Type B pancreatic cell (in vitro differentiated cells): ENCODE results near the gene TBC1D22A. TPM values are rescaled to one million over a fixed set of nuclear protein-coding genes. Genes with fewer than 3 reads are reported as not detected.

ENCODE experiments used
- DNase-seq: peaks from one replicate; pipeline ENCODE4 v3.0.0; 2021; ENCODE audit warnings: mixed read lengths; ENCODE audit not compliant: unreplicated experiment; ENCODE audit errors: extremely low spot score
- H3K27ac Mint-ChIP-seq: 2 replicates; pipeline ENCODE4 v1.8.0; 2021; ENCODE audit warnings: mild to moderate bottlenecking, mixed read lengths
- H3K27me3 Mint-ChIP-seq: 2 replicates; pipeline ENCODE4 v1.8.0; 2021; ENCODE audit warnings: mixed read lengths
- H3K36me3 Mint-ChIP-seq: 2 replicates; pipeline ENCODE4 v1.8.0; 2021; ENCODE audit warnings: mixed read lengths
- H3K4me1 Mint-ChIP-seq: one replicate; pipeline ENCODE4 v1.8.0; 2021; ENCODE audit warnings: mixed read lengths; ENCODE audit not compliant: unreplicated experiment
- H3K4me3 Mint-ChIP-seq: 2 replicates; pipeline ENCODE4 v1.8.0; 2021; ENCODE audit warnings: mild to moderate bottlenecking, mixed read lengths
- H3K9me3 Mint-ChIP-seq: 2 replicates; pipeline ENCODE4 v1.8.0; 2021; ENCODE audit warnings: mixed read lengths
- total RNA-seq: library from RNA; stranded (reverse); gene quantifications from 2 replicates; pipeline ENCODE4 v1.2.1, GENCODE V29; 2021; ENCODE audit warnings: low replicate concordance
- TF ChIP-seq, protein P1 (sequence below): fragments of 200-600 bp; sonication (generic); conservative IDR thresholded peaks from 2 replicates; pipeline ENCODE4 v1.5.0; 2021; ENCODE audit warnings: antibody characterized with exemption, mild to moderate bottlenecking

TBC1D22A gene
- total RNA-seq, 1 donor from 2014 or later: 16.2 TPM

DNA sequence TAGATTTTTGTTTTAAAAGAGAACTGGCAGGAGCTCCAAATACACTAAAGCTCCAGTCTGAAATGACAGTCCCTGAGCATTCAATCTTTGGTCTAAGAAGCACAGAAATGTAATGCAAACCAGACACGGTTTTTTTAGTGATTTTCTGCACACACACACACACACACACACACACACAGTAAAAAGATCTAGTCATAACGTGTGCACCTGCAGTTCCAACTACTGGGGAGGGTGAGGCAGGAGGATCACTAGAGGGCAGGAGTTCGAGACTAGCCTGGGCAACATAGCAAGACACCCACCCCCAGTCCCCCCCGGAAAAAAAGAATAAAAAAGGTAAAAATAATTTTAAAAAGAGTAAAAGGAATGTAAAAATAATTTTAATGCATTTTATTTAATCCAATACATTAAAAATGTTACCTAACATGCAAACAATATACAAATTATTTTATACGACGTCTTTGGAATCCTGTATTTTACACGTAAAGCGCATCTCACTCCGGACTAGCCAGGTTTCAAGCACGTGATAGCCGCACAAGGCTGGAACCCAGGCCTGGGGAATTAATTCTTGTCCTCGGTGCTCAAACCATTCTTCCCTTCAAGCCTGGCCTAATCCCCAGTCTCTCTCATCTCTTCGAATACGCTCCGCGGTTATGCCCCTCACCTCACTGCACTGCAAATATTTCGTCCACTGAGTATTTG is 762 bp upstream of the TBC1D22A start:
- Mint-ChIP-seq H3K4me1 (peaks cover 24% of the 10 kb centered on the region), H3K27ac (peak overlapping the region; percentile 97), H3K9me3 (peaks cover under 1% of the 10 kb centered on the region), H3K36me3 (peaks cover under 1% of the 10 kb centered on the region), H3K27me3 (no peaks in the 10 kb centered on the region), H3K4me3 (peak overlapping the region; percentile 98)
- no peak for DNase-seq
- TF ChIP-seq, protein P1, sequence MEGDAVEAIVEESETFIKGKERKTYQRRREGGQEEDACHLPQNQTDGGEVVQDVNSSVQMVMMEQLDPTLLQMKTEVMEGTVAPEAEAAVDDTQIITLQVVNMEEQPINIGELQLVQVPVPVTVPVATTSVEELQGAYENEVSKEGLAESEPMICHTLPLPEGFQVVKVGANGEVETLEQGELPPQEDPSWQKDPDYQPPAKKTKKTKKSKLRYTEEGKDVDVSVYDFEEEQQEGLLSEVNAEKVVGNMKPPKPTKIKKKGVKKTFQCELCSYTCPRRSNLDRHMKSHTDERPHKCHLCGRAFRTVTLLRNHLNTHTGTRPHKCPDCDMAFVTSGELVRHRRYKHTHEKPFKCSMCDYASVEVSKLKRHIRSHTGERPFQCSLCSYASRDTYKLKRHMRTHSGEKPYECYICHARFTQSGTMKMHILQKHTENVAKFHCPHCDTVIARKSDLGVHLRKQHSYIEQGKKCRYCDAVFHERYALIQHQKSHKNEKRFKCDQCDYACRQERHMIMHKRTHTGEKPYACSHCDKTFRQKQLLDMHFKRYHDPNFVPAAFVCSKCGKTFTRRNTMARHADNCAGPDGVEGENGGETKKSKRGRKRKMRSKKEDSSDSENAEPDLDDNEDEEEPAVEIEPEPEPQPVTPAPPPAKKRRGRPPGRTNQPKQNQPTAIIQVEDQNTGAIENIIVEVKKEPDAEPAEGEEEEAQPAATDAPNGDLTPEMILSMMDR: no peak

DNA sequence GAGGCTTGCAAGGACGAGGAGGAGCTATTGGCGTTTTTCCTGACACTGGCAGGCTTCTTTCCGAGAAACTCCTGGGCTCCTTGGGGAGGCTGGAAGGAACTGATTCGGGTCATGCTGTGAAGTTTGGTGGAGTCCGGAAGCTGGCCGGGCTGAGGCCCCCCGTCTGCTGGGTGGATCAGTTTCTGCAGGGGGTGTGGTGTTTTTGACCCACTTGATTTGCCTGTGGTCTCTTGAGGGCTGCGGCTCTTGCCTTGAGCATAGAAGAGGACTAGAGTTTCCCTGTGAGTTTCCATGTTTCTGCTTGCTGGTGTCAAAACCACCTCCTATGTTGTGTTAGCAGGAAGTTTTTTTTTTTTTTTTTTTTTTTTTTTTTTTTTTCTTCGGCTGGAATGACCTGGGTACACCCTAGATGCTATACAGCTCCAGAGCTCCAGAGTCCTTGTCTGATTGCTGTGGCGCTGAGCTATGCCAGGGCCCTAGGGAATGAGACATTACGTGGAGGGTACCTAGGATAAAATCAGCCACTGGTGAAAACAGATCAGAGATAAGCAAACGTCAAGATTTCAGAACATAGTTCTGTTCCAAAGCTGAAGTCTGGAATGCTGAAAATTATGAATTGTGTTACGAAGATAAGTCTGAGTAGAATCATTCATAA is 728 bp downstream of the TBC1D22A start:
- peak overlapping the region; percentile 98 for H3K4me3 Mint-ChIP-seq

DNA sequence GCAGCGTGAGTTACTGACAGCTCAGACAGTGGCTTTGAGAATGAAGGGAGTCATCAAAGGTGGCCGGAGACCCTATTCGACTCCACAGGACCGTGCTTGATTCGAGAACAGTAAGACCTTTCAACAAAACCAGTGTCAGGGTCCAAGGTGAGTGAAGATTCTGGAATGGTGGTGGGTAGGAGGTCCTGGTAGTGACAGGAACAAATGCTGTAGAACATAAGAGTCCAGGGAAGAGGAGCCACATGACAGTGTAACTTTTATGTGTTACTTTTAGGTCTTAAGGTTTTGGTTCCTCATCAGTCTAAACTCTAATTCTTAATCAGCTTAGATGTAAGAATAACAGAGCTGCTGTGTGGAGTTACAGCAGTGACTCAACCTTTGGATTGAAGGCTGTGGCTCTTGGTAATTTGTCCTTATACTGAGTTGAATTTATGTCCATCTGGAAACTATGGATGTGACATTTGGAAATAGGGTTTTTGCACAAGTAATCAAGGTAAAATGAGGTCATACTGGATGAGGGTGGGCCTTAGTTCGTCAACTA is 1.8 kb downstream of the TBC1D22A start:
- peaks cover 30% of the 10 kb centered on the region for H3K4me1 Mint-ChIP-seq

More for the DNA sequence above, 728 bp downstream of the TBC1D22A start:
- Mint-ChIP-seq H3K36me3 (no peaks in the 10 kb centered on the region), H3K27ac (peak overlapping the region; percentile 97), H3K4me1 (peaks cover 36% of the 10 kb centered on the region), H3K27me3 (no peaks in the 10 kb centered on the region), H3K9me3 (no peaks in the 10 kb centered on the region)
- DNase-seq: no peak
- TF ChIP-seq, protein P1: no peak

DNA sequence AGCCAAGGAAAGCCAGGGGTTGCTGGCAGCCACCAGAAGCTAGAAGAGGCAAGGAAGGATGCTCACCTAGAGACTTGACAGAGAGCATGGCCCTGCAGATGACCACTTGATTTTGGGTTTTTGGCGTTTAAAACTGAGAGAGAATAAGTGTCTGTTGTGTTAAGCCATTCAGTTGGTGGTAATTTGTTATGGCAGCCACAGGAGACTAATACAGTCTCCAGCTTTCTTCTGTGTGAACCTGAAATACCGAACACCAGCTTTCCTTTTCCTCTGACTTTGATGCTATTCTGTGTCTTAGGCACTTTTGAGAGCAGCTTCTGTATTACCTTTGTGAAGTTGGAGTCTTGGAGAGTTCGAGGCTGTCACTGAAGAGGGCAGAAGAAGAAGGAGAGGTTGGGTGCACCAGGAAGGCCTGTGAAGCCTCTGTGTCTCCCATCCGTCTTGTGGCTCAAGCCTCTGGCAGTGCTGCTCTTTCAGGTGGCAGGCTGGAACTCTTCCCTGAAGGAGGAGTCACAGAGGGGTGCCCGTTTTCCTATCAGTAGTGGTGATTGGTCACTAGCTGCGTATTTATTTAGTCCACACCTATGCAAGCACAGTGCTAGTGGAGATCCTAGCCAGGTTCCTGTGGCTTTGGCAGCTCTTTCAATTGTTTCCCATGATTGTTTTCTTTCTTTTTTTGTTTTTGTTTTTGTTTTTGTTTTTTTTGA is 2.5 kb downstream of the TBC1D22A start:
- Mint-ChIP-seq H3K27ac (peak overlapping the region; percentile 97), H3K27me3 (no peaks in the 10 kb centered on the region), H3K36me3 (no peaks in the 10 kb centered on the region), H3K9me3 (no peaks in the 10 kb centered on the region), H3K4me1 (peaks cover 35% of the 10 kb centered on the region), H3K4me3 (peak overlapping the region; percentile 25)
- DNase-seq: no peak
- TF ChIP-seq, protein P1: no peak

More for the DNA sequence above, 1.8 kb downstream of the TBC1D22A start:
- Mint-ChIP-seq H3K27ac (peak overlapping the region; percentile 97), H3K27me3 (no peaks in the 10 kb centered on the region), H3K9me3 (no peaks in the 10 kb centered on the region), H3K4me3 (peak overlapping the region; percentile 98), H3K36me3 (no peaks in the 10 kb centered on the region)
- TF ChIP-seq, protein P1: no peak
- DNase-seq: no peak

DNA sequence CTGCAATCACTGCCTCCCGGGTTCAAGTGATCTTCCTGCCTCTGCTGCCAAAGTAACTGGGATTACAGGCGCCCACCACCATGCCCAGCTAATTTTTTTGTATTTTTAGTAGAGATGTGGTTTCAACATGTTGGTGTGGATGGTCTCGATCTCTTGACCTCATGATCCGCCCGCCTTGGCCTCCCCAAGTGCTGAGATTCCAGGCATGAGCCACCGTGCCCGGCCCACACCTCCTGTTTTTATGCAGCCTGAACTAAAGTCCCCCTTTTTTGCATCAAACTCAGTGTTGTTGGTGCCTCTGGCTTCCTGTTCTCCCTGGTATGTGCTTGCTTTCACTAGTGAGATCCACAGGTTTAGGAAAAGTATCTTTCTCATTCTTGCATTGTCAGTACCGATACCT is 4.2 kb downstream of the TBC1D22A start:
- Mint-ChIP-seq H3K9me3 (no peaks in the 10 kb centered on the region), H3K4me3 (no peak overlapping the region), H3K27me3 (no peaks in the 10 kb centered on the region), H3K27ac (peak overlapping the region; percentile 71), H3K4me1 (peaks cover 35% of the 10 kb centered on the region), H3K36me3 (no peaks in the 10 kb centered on the region)
- TF ChIP-seq, protein P1: no peak
- DNase-seq: no peak
